Liver (tissue), 3 donors: ENCODE data around the gene COL27A1.

Experiments
- ATF3 ChIP-seq: IDR thresholded peaks from 2 replicates; pipeline ENCODE4 v1.6.1; 2016; ENCODE audit warnings: antibody characterized with exemption
- GABPA ChIP-seq, 2 donors: IDR thresholded peaks in 1 of 2; conservative IDR thresholded peaks in 1 of 2; 2 replicates each; pipeline ENCODE4 v1.6.1; 2016; ENCODE audit warnings: antibody characterized with exemption in 2 of 2, mild to moderate bottlenecking in 1 of 2, moderate library complexity in 1 of 2
- JUND ChIP-seq, 2 donors: IDR thresholded peaks; 2 replicates each; pipeline ENCODE4 v1.6.1; 2016; ENCODE audit warnings: antibody characterized with exemption in 2 of 2
- RAD21 ChIP-seq, 2 donors: IDR thresholded peaks; 2 replicates each; pipeline ENCODE4 v1.6.1; 2016; ENCODE audit warnings: antibody characterized with exemption in 2 of 2, mild to moderate bottlenecking in 2 of 2
- RXRA ChIP-seq, 2 donors: IDR thresholded peaks; 2 replicates each; pipeline ENCODE4 v1.6.1; 2017 to 2018; ENCODE audit warnings: antibody characterized with exemption in 2 of 2, mild to moderate bottlenecking in 1 of 2
- TAF1 ChIP-seq: conservative IDR thresholded peaks from 2 replicates; pipeline ENCODE4 v1.6.1; 2016; ENCODE audit warnings: antibody characterized with exemption, mild to moderate bottlenecking
- YY1 ChIP-seq: IDR thresholded peaks from 2 replicates; pipeline ENCODE4 v1.6.1; 2016; ENCODE audit warnings: antibody characterized with exemption, mild to moderate bottlenecking
- TF ChIP-seq, protein P1 (sequence below): fragments of 150-350 bp; IDR thresholded peaks from 2 replicates; pipeline ENCODE4 v1.5.1; 2017; ENCODE audit warnings: improper control_type of control experiment, low read depth, low read length; ENCODE audit not compliant: missing input control
- TF ChIP-seq, protein P2 (sequence below): IDR thresholded peaks from 2 replicates; pipeline ENCODE4 v1.6.1; 2016; ENCODE audit warnings: antibody characterized with exemption
- donor health status: healthy.
- donor health status: healthy.

- no peak for TF ChIP-seq YY1
- TF ChIP-seq, protein P1, sequence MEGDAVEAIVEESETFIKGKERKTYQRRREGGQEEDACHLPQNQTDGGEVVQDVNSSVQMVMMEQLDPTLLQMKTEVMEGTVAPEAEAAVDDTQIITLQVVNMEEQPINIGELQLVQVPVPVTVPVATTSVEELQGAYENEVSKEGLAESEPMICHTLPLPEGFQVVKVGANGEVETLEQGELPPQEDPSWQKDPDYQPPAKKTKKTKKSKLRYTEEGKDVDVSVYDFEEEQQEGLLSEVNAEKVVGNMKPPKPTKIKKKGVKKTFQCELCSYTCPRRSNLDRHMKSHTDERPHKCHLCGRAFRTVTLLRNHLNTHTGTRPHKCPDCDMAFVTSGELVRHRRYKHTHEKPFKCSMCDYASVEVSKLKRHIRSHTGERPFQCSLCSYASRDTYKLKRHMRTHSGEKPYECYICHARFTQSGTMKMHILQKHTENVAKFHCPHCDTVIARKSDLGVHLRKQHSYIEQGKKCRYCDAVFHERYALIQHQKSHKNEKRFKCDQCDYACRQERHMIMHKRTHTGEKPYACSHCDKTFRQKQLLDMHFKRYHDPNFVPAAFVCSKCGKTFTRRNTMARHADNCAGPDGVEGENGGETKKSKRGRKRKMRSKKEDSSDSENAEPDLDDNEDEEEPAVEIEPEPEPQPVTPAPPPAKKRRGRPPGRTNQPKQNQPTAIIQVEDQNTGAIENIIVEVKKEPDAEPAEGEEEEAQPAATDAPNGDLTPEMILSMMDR: no peak
- TF ChIP-seq GABPA (IDR thresholded peaks at IDR 0.05 in 1 of 2, conservative IDR thresholded peaks at IDR 0.05 in 1 of 2): no peak
- no peak for TF ChIP-seq RXRA (IDR thresholded peaks at IDR 0.05)
- TF ChIP-seq, protein P2, sequence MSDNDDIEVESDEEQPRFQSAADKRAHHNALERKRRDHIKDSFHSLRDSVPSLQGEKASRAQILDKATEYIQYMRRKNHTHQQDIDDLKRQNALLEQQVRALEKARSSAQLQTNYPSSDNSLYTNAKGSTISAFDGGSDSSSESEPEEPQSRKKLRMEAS: no peak
- no peak for TF ChIP-seq RAD21 (IDR thresholded peaks at IDR 0.05)
- TF ChIP-seq TAF1: no peak
- no peak for TF ChIP-seq JUND (IDR thresholded peaks at IDR 0.05)
- TF ChIP-seq ATF3: no peak
These were observed 30.5 kb upstream of the COL27A1 start for GRCh38 chr9:114124666-114125475.
